SU-DHL-6 (cell line): ENCODE results near the gene OPHN1.

Source experiments
- H2AFZ ChIP-seq: fragments of 200-600 bp; sonication (generic); 2 replicates; pipeline ENCODE4 v1.6.1; 2014; ENCODE audit warnings: low read depth, mild to moderate bottlenecking, moderate library complexity, mixed read lengths, antibody characterized with exemption, low read length; ENCODE audit not compliant: severe bottlenecking
- H3F3A ChIP-seq: fragments of 200-600 bp; shearing (Covaris generic); 2 replicates; pipeline ENCODE4 v1.6.0; 2016; ENCODE audit warnings: antibody characterized with exemption, mild to moderate bottlenecking; ENCODE audit not compliant: insufficient read depth
- H3K27ac ChIP-seq: fragments of 200-600 bp; sonication (generic); 2 replicates; pipeline ENCODE4 v1.5.1; 2016; ENCODE audit warnings: low read depth, mild to moderate bottlenecking, low read length, moderate library complexity, mixed read lengths
- H3K27me3 ChIP-seq: fragments of 200-600 bp; sonication (generic), shearing (Covaris generic); 2 replicates; pipeline ENCODE4 v1.6.0; 2014; ENCODE audit warnings: mild to moderate bottlenecking, low read length
- H3K36me3 ChIP-seq: fragments of 200-600 bp; sonication (generic); 2 replicates; pipeline ENCODE4 v1.6.1; 2014; ENCODE audit warnings: mild to moderate bottlenecking, low read length, mixed read lengths
- H3K4me2 ChIP-seq: fragments of 300-600, 200-600 bp; shearing (Covaris generic), sonication (generic); 2 replicates; pipeline ENCODE4 v1.6.0; 2014; ENCODE audit warnings: low read length, low read depth, mild to moderate bottlenecking; ENCODE audit not compliant: poor library complexity, severe bottlenecking
- H3K4me3 ChIP-seq: fragments of 200-600 bp; sonication (generic); 2 replicates; pipeline ENCODE4 v1.5.1; 2014; ENCODE audit warnings: antibody characterized with exemption, low read length, mild to moderate bottlenecking, mixed read lengths; ENCODE audit not compliant: insufficient read depth, poor library complexity, severe bottlenecking
- H3K79me2 ChIP-seq: fragments of 200-600 bp; sonication (generic); 2 replicates; pipeline ENCODE4 v1.6.1; 2014; ENCODE audit warnings: mild to moderate bottlenecking, low read length, moderate library complexity; ENCODE audit not compliant: insufficient read depth
- H3K9ac ChIP-seq: fragments of 200-600 bp; sonication (generic); 2 replicates; pipeline ENCODE4 v1.7.0; 2014; ENCODE audit warnings: mild to moderate bottlenecking, low read length
- H3K9me2 ChIP-seq: fragments of 200-600 bp; sonication (generic); replicated peaks from 2 replicates; pipeline ENCODE4 v1.6.1; 2014; ENCODE audit warnings: low read length; ENCODE audit not compliant: insufficient read depth
- H3K9me3 ChIP-seq: fragments of 200-600 bp; sonication (generic); 2 replicates; pipeline ENCODE4 v1.6.1; 2014; ENCODE audit warnings: low read length, mixed read lengths; ENCODE audit not compliant: insufficient read depth
- H4K20me1 ChIP-seq: fragments of 200-600 bp; sonication (generic); 2 replicates; pipeline ENCODE4 v1.6.1; 2014; ENCODE audit warnings: low read depth, mild to moderate bottlenecking, antibody characterized with exemption, low read length, moderate library complexity, mixed read lengths
- EZH2phosphoT487 ChIP-seq: fragments of 200-600 bp; sonication (generic), shearing (Covaris generic); conservative IDR thresholded peaks from 2 replicates; pipeline ENCODE4 v1.6.1; 2018; ENCODE audit warnings: mild to moderate bottlenecking, antibody characterized with exemption, low read length, moderate library complexity, mixed read lengths
- TF ChIP-seq, protein P1 (sequence below): fragments of 200-600 bp; sonication (generic); IDR thresholded peaks from one replicate; pipeline ENCODE4 v1.5.1; 2017; ENCODE audit warnings: antibody characterized with exemption, mild to moderate bottlenecking, low read length, moderate library complexity; ENCODE audit not compliant: insufficient read depth, poor library complexity, severe bottlenecking

The OPHN1 gene

DNA sequence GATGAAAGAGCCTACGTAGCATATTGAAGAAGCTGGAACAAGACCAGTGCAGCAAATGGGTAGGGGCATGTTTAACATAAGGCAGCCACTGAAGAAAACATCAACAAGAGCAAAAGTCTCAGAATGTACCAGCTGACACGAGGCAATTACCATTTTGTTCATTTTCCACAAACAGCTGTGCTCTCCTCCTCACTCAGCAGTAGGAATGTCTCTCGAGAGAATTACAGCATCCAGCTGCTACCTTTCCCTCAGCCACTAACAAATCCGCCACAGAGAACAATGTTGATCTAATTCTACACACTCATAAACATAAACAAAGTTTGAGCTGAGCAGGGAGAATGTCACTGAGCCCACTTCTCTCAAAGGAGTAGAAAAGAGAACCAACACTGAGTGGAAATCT is 68.0 kb downstream of the OPHN1 start:
- no peak overlapping the region for H3K4me2 ChIP-seq
- H3F3A ChIP-seq, result no peaks in the 10 kb centered on the region
- no peaks in the 10 kb centered on the region for H3K27me3 ChIP-seq
- TF ChIP-seq, protein P1, sequence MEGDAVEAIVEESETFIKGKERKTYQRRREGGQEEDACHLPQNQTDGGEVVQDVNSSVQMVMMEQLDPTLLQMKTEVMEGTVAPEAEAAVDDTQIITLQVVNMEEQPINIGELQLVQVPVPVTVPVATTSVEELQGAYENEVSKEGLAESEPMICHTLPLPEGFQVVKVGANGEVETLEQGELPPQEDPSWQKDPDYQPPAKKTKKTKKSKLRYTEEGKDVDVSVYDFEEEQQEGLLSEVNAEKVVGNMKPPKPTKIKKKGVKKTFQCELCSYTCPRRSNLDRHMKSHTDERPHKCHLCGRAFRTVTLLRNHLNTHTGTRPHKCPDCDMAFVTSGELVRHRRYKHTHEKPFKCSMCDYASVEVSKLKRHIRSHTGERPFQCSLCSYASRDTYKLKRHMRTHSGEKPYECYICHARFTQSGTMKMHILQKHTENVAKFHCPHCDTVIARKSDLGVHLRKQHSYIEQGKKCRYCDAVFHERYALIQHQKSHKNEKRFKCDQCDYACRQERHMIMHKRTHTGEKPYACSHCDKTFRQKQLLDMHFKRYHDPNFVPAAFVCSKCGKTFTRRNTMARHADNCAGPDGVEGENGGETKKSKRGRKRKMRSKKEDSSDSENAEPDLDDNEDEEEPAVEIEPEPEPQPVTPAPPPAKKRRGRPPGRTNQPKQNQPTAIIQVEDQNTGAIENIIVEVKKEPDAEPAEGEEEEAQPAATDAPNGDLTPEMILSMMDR, result no peak
- TF ChIP-seq EZH2phosphoT487, result no peak
- no peaks in the 10 kb centered on the region for H3K36me3 ChIP-seq
- no peak overlapping the region for H2AFZ ChIP-seq
- no peak overlapping the region for H3K9ac ChIP-seq
- no peaks in the 10 kb centered on the region for H3K9me2 ChIP-seq
- H3K79me2 ChIP-seq, result no peaks in the 10 kb centered on the region
- no peaks in the 10 kb centered on the region for H4K20me1 ChIP-seq
- H3K27ac ChIP-seq, result no peak overlapping the region
- H3K9me3 ChIP-seq, result no peaks in the 10 kb centered on the region
- H3K4me3 ChIP-seq, result no peak overlapping the region

DNA sequence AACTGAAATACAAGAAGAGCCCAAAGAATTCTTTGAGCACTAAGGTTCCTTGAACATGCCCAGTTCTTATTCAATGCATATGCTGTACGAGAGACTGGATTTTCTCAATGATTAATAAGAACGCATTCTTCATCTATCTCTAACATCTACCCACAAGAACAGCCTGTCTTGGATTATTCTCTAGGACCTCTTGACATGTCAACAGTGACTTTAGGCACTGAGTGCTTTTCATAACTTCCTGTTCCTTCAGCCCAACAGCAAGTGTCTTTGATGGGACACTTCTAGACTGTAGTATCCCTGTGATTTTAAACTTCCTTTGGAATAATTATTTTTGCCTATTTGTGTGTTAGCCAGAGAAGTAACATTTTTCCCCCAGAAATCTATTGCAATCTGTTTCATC is 69.3 kb downstream of the OPHN1 start:
- no peaks in the 10 kb centered on the region for H3K9me2 ChIP-seq
- no peak overlapping the region for H3K4me3 ChIP-seq
- H3K27me3 ChIP-seq, result no peaks in the 10 kb centered on the region
- no peaks in the 10 kb centered on the region for H3K79me2 ChIP-seq
- no peaks in the 10 kb centered on the region for H3K9me3 ChIP-seq
- no peak overlapping the region for H3K9ac ChIP-seq
- H4K20me1 ChIP-seq, result no peaks in the 10 kb centered on the region
- TF ChIP-seq, protein P1, result no peak
- no peak for TF ChIP-seq EZH2phosphoT487
- H3K4me2 ChIP-seq, result no peak overlapping the region
- H2AFZ ChIP-seq, result no peak overlapping the region
- H3K27ac ChIP-seq, result no peak overlapping the region
- no peaks in the 10 kb centered on the region for H3F3A ChIP-seq
- H3K36me3 ChIP-seq, result no peaks in the 10 kb centered on the region

GRCh38 chrX:68358679-68359078 is 74.6 kb downstream of the OPHN1 start:
- Histone ChIP-seq H3K27me3 (no peaks in the 10 kb centered on the region), H3K9me3 (no peaks in the 10 kb centered on the region), H3K4me3 (no peak overlapping the region), H2AFZ (no peak overlapping the region), H3K79me2 (no peaks in the 10 kb centered on the region), H3K36me3 (no peaks in the 10 kb centered on the region), H3K4me2 (no peak overlapping the region), H3K27ac (no peak overlapping the region), H3K9me2 (no peaks in the 10 kb centered on the region), H3K9ac (no peak overlapping the region), H3F3A (no peaks in the 10 kb centered on the region), H4K20me1 (no peaks in the 10 kb centered on the region)
- no peak for TF ChIP-seq EZH2phosphoT487
- TF ChIP-seq, protein P1, result no peak

DNA sequence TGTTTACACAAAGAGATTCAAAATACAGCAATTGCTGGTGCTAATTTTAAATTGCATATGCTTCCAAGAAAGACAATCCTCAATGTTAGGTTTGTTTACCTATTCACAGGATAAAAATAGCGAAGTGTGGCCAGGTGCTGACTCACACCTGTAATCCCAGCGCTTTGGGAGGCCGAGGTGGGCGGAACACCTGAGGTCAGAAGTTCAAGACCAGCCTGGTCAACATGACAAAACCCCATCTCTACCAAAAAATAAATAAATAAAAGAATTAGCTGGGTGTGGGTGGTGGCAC is 77.7 kb downstream of the OPHN1 start:
- no peak overlapping the region for H2AFZ ChIP-seq
- no peak overlapping the region for H3K4me2 ChIP-seq

More for the DNA sequence above, 77.7 kb downstream of the OPHN1 start:
- H3F3A ChIP-seq, result no peaks in the 10 kb centered on the region
- no peaks in the 10 kb centered on the region for H3K9me3 ChIP-seq
- H3K79me2 ChIP-seq, result no peaks in the 10 kb centered on the region
- TF ChIP-seq, protein P1, result no peak
- TF ChIP-seq EZH2phosphoT487, result no peak
- no peak overlapping the region for H3K4me3 ChIP-seq
- H3K27me3 ChIP-seq, result no peaks in the 10 kb centered on the region
- H3K27ac ChIP-seq, result no peak overlapping the region
- H3K9me2 ChIP-seq, result no peaks in the 10 kb centered on the region
- H3K36me3 ChIP-seq, result no peaks in the 10 kb centered on the region
- H4K20me1 ChIP-seq, result no peaks in the 10 kb centered on the region
- H3K9ac ChIP-seq, result no peak overlapping the region
